Muscle of arm (tissue), 12 donors: ENCODE measurements around the gene SYTL1. TPM values are rescaled to one million over a fixed set of nuclear protein-coding genes. Genes with fewer than 3 reads are reported as not detected.

Experiments
- DNase-seq: peaks from one replicate; pipeline ENCODE4 v3.0.0-alpha.2; 2013
- polyA plus RNA-seq, 12 donors: library from polyadenylated mRNA; unstranded; fragments of 120-200 nt; gene quantifications; one replicate each; pipeline ENCODE4 v1.2.1, GENCODE V29; 2013; ENCODE audit not compliant: insufficient read length in 12 of 12

SYTL1 gene
- polyA plus RNA-seq, 12 donors: 0.38 to 19.4 (median 0.83) TPM; not detected in 1

- DNase-seq: peak; percentile 73
These were observed 61.4 kb downstream of the SYTL1 start for GRCh38 chr1:27403065-27403726.

Other genes starting within 250 kb of the SYTL1 start
- 10 to 100 TPM in 11 of 12 donors, not detected in 1; 11.4 to 39.4 (median 15.3) TPM for gene SLC9A1, start 186.9 kb upstream of the SYTL1 start, polyA plus RNA-seq
- gene WDTC1, start 107.4 kb upstream of the SYTL1 start, polyA plus RNA-seq: 10 to 100 TPM in 11 of 12 donors, not detected in 1; 23.0 to 35.5 (median 28.9) TPM
- 10 to 100 TPM in 11 of 12 donors, not detected in 1; 19.9 to 25.4 (median 23.3) TPM for gene TMEM222, start 19.9 kb upstream of the SYTL1 start, polyA plus RNA-seq
- gene MAP3K6, start 24.9 kb downstream of the SYTL1 start, polyA plus RNA-seq: 10 to 100 TPM in 5 of 12 donors, 1 to 10 TPM in 6, not detected in 1; 6.4 to 24.0 (median 9.9) TPM
- gene FCN3, start 32.8 kb downstream of the SYTL1 start, polyA plus RNA-seq: under 1 TPM in 10 of 12 donors, not detected in 2; 0.16 to 0.73 (median 0.39) TPM
- gene CD164L2, start 41.3 kb downstream of the SYTL1 start, polyA plus RNA-seq: under 1 TPM in 2 of 12 donors, not detected in 10; 0.12 to 0.55 TPM
- under 1 TPM in 10 of 12 donors, not detected in 2; 0.38 to 0.95 (median 0.59) TPM for gene GPR3, start 50.6 kb downstream of the SYTL1 start, polyA plus RNA-seq
- 100 to 1,000 TPM in 2 of 12 donors, 10 to 100 TPM in 10; 71.9 to 930 (median 83.1) TPM for gene WASF2, start 148.1 kb downstream of the SYTL1 start, polyA plus RNA-seq